ENCODE measurements around the gene MAP3K5. TPM values are rescaled to one million over a fixed set of nuclear protein-coding genes. Genes with fewer than 3 reads are reported as not detected.
"Not testable (repeated sequence)": the region's sequence is repeated elsewhere in the genome, so short reads cannot be mapped to it uniquely, and the experiment has no call there.

MAP3K5 gene
- total RNA-seq, 4 donors from 2014 or later: 26.9 to 64.5 (median 34.0) TPM

GRCh38 chr6:136762022-136762975 lies 30.0 kb downstream of the MAP3K5 start:
- no peak for DNase-seq (ENCODE audit: low spot score in 2 of 2)
- no peaks in the 10 kb centered on the region for H3K9me3 ChIP-seq
- H3K4me3 ChIP-seq: peak overlapping the region in 1 of 4 donors; percentile 14
- H3K36me3 ChIP-seq: no peaks in the 10 kb centered on the region
- H3K4me1 ChIP-seq: peaks cover 0 to 42% (median 23%) of the 10 kb centered on the region in 4 donors
- H3K27ac ChIP-seq: peak overlapping the region; percentile 15 to 75 (median 51)
- 45 to 48% methylated on average over 3 of the region's 3 CpGs for WGBS, 2 donors
- H3K27me3 ChIP-seq: no peaks in the 10 kb centered on the region
- no peak for TF ChIP-seq POLR2A (IDR thresholded peaks at IDR 0.05)
- TF ChIP-seq CTCF (IDR thresholded peaks at IDR 0.05): no peak
- TF ChIP-seq EP300 (IDR thresholded peaks at IDR 0.05): no peak

- Histone ChIP-seq H3K36me3 (no peaks in the 10 kb centered on the region), H3K27me3 (no peaks in the 10 kb centered on the region), H3K4me3 (peak overlapping the region in 1 of 4 donors; percentile 14), H3K27ac (peak overlapping the region; percentile 15 to 75 (median 51)), H3K4me1 (peaks cover 0 to 45% (median 25%) of the 10 kb centered on the region in 4 donors), H3K9me3 (no peaks in the 10 kb centered on the region)
- WGBS, 2 donors: 14 to 20% methylated on average over 9 of the region's 9 CpGs
- no peak for TF ChIP-seq POLR2A (IDR thresholded peaks at IDR 0.05)
- TF ChIP-seq EP300 (IDR thresholded peaks at IDR 0.05): no peak
- no peak for TF ChIP-seq CTCF (IDR thresholded peaks at IDR 0.05)
- DNase-seq (ENCODE audit: low spot score in 2 of 2): peak in 1 of 2 donors; percentile 24
These were observed 30.9 kb downstream of the MAP3K5 start for GRCh38 chr6:136761227-136761922.

GRCh38 chr6:136760781-136761180 lies 31.5 kb downstream of the MAP3K5 start:
- 80 to 82% methylated on average over 5 of the region's 5 CpGs for WGBS, 2 donors
- H3K4me1 ChIP-seq: peaks cover 0 to 43% (median 25%) of the 10 kb centered on the region in 4 donors
- H3K27me3 ChIP-seq; DNase-seq (ENCODE audit: low spot score in 2 of 2); H3K36me3 ChIP-seq; H3K9me3 ChIP-seq; H3K4me3 ChIP-seq: not testable (repeated sequence)
- H3K27ac ChIP-seq: peak overlapping the region in 3 of 4 donors; percentile 58 to 75 (median 60)

GRCh38 chr6:136757150-136757549 lies 35.1 kb downstream of the MAP3K5 start:
- Histone ChIP-seq H3K36me3 (no peaks in the 10 kb centered on the region), H3K4me1 (peaks cover 0 to 32% (median 16%) of the 10 kb centered on the region in 4 donors), H3K27me3 (no peaks in the 10 kb centered on the region), H3K4me3 (no peak overlapping the region), H3K9me3 (no peaks in the 10 kb centered on the region), H3K27ac (no peak overlapping the region)
- peak in 1 of 2 donors; percentile 16 for TF ChIP-seq EP300 (IDR thresholded peaks at IDR 0.05)
- no peak for TF ChIP-seq POLR2A (IDR thresholded peaks at IDR 0.05)
- no peak for TF ChIP-seq CTCF (IDR thresholded peaks at IDR 0.05)
- DNase-seq (ENCODE audit: low spot score in 2 of 2): no peak
- WGBS, 2 donors: 74 to 88% methylated on average over 2 of the region's 2 CpGs

GRCh38 chr6:136754820-136755219 lies 37.5 kb downstream of the MAP3K5 start:
- 82 to 83% methylated on average over 7 of the region's 7 CpGs for WGBS, 2 donors
- Histone ChIP-seq H3K4me3 (no peak overlapping the region), H3K27me3 (no peaks in the 10 kb centered on the region), H3K9me3 (no peaks in the 10 kb centered on the region), H3K36me3 (no peaks in the 10 kb centered on the region), H3K27ac (no peak overlapping the region), H3K4me1 (peaks cover 0 to 40% (median 25%) of the 10 kb centered on the region in 4 donors)
- DNase-seq (ENCODE audit: low spot score in 2 of 2): no peak
- no peak for TF ChIP-seq CTCF (IDR thresholded peaks at IDR 0.05)
- TF ChIP-seq POLR2A (IDR thresholded peaks at IDR 0.05): no peak
- no peak for TF ChIP-seq EP300 (IDR thresholded peaks at IDR 0.05)
